Astrocyte of the cerebellum (primary cell): Measurements from ENCODE around the gene HOXA11.

ENCODE experiments used
- DNase-seq: peaks from one replicate; pipeline ENCODE4 v3.0.0-alpha.2; 2011; ENCODE audit warnings: low read depth
- H3K4me3 ChIP-seq: 2 replicates; pipeline ENCODE4 v1.5.1; 2011; ENCODE audit warnings: mild to moderate bottlenecking, low read depth, low read length, moderate library complexity
- CTCF ChIP-seq: IDR thresholded peaks from 2 replicates; pipeline ENCODE4 v1.5.1; 2012; ENCODE audit warnings: low read length, low read depth, moderate library complexity, mild to moderate bottlenecking; ENCODE audit errors: missing control alignments
- in situ Hi-C: cut with HindIII; loops from 2 replicates; pipeline ENCODE4 v1.10.0; 2017; ENCODE audit warnings: low sequenced_read_pairs

Gene HOXA11

DNA sequence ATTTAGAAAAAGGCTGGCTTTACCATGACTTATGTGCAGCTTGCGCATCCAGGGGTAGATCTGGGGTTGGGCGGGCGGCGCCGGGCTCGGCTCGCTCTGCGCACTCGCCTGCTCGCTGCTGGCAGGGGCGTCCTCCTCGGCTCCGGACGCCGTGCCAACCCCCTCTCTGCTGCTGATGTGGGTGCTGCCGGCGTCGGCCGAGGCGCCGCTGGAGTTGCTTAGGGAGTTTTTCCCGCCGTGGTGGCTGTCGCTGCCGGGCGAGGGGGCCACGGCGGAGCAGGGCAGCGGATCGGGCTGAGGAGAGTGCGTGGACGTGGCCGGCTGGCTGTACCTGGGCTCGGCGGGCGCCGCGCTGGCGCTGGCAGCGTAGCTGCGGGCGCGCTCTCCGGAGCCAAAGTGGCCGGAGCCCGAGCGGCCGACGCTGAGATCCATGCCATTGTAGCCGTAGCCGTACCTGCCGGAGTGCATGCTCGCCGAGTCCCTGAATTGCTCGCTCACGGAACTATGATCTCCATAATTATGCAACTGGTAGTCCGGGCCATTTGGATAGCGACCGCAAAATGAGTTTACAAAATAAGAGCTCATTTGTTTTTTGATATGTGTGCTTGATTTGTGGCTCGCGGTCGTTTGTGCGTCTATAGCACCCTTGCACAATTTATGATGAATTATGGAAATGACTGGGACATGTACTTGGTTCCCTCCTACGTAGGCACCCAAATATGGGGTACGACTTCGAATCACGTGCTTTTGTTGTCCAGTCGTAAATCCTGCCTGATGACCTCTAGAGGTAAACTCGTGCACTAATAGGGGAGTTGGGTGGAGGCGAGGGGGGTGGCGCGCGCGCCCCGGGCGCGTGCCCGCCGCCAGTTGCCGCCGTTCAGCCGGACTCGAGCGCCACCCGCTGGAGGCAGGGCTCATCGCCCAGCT, 41.7 kb downstream of the HOXA11 start, which contains the start of gene HOXA5:
Gene HOXA5 (minus strand): TSS at position 659 of the 927 bp plus-strand sequence. CDS start 74 bp downstream, at position 585.
- peak within 1 kb of the TSS; percentile 31 for H3K4me3 ChIP-seq
- in situ Hi-C loops: no loop called here
- peak; percentile 73 for TF ChIP-seq CTCF
- DNase-seq: no peak

DNA sequence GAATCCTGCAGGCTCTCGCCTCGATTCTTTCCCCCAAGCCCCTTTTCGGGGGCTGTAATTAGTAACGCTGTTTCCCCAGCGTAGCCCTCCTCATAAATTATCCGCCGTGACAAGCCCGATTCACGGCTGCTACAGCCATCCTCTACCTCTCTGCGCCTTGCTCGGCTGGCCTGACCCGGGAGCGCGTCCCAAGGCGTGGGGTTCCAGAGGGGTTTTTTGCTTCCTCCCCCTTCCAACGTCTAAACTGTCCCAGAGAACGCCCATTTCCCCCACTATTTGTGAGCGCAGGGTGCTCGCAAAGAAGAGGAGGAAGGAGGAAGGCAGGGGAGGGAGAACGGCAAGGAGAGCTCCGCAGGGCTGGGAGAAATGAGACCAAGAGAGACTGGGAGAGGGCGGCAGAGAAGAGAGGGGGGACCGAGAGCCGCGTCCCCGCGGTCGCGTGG, 42.4 kb downstream of the HOXA11 start:
- DNase-seq: no peak
- H3K4me3 ChIP-seq: peak overlapping the region; percentile 31
- in situ Hi-C loops: no loop called here
- no peak for TF ChIP-seq CTCF

DNA sequence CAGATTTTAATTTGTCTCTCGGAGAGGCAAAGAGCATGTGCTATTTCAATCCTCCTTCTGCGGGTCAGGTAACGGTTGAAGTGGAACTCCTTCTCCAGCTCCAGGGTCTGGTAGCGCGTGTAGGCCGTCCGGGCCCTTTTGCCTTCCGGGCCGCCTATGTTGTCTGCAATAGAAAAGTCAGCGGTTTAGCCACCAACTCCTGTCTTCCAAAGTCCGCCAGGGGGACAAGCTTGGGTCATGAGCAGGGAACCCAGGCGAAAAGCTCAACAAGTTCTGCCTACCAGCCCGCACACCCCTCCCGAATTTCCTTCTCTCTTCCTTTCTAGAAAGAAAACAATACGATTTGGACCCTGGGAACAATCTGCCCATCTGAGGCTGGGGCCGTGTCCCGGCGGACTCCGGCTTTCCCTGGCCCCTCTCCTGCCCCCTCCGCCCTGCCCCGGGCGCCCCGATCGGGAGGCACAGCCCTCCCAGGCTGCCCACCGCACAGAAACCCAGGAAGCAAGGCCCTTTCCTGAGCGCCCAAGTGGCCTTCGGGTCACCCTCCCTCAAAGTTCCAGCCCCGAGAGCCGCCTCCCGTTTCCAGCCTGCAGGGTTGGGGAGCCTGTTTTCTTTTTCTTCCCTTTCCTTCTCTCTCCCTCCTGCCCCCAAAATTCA, 43.0 kb downstream of the HOXA11 start:
- H3K4me3 ChIP-seq: peak overlapping the region; percentile 31
- no peak for DNase-seq
- peak; percentile 5 for TF ChIP-seq CTCF
- in situ Hi-C loops: no loop called here

DNA sequence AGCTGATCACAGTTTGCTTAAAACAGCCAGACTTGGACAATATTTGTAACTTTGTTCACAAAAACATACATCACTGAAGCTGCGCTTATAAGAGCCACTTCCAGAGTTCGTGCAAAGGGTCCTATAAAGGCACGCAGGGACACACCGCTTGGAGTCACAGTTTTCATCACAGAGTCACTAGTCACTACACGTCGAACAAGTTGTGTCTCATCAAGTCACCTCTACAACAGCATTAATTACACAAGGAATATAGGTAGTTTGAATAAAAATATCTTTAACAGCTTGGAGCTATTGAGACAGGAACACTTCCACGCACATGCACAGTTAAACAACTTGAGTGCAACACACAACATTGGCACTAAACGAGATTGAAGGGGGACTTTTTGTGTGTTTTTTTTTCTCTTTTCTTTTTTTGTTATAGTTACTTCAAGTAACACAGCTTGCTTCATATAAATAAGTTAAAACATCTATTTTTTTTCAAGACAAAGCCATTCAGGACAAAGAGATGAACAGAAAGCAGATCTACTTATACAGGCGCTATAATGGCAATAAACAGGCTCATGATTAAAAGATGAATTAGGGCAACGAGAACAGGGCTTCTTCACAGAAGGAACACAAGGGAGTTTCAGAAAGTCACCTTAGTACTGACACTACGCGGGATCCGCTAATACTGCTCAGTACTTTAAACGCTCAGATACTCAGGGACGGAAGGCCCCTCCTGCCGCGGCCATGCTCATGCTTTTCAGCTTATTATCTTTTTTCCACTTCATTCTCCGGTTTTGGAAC, 43.7 kb downstream of the HOXA11 start:
- DNase-seq: no peak
- in situ Hi-C loops: no loop called here
- TF ChIP-seq CTCF: no peak
- H3K4me3 ChIP-seq: no peak overlapping the region

- TF ChIP-seq CTCF: no peak
- H3K4me3 ChIP-seq: no peak overlapping the region
- in situ Hi-C loops: no loop called here
- no peak for DNase-seq
Measured at GRCh38 chr7:27140126-27140857, 44.7 kb downstream of the HOXA11 start.
